ENCODE results near the gene RABGAP1.
A peak's percentile ranks its signal among the peaks of the same experiment; 100 is the strongest.

The RABGAP1 gene

DNA sequence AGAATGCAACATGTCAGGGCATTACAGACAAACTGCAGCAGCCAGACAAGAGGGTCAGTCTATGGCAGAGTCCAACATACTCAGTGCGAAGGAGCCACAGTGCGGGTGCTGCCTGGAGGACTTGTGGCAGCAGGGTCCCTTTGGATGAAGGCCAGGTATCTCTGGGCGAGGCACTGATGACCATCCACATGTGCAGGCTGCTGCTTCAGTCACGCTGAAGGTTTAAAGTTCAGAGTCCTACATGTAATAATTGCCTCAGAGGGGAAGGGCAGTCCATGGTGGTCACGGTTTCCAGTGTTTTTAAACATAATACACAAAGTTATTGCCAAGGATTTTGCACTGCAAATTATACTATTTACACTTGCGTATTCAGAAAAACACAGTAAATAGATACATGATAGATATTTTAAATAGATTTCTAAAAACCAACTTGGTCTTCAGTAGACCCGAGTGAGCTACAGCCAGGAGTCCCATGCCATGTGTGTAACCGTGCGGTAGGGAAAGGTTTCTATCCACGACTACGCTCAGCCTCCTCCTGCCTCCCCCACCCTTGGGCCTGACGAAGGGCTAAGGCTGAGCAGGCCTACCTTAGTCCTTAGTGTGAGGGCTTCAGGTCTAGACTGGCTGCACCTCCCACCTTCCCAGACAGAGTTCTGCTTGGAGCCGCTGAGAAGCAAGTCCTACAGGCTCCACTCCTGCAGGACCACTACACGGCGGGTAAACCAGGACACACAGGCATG is 168.9 kb downstream of the RABGAP1 start:
- DNase-seq (ENCODE audit: low read depth in 2 of 2), result no peak

DNA sequence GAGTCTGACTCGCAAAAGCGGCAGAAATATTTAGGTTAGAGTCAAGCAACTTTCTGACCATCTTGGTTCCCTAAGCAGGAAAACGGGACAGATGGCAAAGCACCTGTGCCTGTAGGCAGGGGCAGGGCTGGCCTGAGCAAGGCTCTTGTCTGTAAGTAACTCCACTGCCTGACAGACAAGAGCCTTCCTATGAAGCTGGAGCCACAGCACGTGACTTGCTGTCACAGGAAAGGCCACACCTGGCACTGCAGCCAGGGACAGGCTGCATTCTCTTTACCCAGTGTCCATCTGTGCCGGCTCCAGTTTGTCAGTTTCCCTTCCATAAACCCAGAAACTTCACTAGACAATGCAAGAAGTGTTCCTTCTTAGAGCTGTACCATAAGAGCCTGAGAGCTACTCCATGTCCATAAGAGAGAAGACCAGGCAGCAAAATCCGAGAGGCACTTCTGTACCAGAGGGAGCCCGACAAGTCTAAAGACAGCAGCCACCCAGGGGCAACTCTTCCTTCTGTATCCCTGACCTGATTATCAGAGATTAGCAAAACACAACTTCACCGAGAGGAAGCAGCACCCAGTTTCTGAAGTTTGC is 170.7 kb downstream of the RABGAP1 start:
- no peak for DNase-seq (ENCODE audit: low read depth in 2 of 2)

DNA sequence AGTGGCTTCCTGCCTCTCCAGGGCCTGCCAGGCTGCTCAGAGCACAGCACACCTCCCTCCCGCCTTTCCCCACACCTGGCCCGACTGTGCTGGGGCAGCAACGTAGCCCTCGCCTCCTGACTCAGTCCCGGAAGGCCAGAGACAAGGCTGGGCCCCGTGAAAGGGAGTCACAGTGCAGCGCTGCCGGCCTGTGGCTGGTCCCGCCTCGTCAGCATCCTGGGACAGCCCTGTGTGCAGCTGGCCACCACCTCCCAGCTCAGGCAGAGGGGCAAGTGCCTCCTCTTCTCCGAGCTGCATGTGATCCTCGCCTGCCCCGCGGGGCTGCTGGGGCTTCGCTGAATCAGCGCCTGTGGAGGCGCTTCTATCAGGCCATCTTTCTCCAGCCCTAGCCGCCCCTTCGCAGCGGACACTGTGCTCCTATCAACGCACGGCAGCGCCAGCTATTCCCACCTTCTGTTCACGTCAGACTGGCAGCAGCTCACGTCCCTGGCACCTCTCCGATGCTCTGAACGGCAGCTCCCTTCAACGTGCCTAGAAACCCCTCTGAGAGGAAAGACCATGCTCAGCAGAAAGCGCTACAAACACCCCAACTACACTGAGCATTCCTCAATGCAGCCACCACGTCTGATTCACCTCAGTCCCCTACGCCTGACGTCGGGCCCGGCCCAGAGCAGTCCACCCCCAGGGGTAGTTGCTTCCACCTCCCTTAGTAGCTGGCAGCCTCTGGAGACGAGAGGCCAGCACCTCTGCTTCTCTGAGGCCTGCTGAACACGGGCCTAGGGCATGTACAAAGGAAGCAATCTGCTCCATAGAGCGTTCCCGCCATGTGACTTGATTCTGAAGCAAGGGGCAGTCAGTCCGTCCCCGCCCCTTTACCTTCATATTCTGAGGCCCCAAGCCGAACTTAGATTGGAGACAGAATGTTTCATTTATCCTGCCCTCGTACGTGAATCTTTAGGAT is 171.5 kb downstream of the RABGAP1 start:
- DNase-seq (ENCODE audit: low read depth in 2 of 2), result no peak

DNA sequence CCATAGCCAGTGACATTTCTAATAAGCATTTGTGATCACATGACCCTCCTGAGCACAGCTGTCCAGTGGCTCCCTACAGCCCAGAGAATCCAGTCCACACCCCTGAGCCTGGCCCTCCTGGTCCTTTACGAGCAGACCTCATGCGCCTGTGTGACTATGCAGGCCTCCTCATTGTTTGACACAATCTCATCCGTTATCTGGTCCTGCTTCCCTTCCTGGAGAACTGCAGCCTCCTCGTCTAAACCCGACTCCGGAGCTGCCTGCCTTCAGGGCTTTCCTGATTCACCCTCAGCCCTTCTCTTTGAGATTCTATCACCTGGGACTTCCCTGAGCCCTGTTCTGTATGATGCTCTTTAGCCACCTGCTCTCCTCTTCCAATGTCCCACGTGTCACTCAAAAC is 172.4 kb downstream of the RABGAP1 start:
- no peak for DNase-seq (ENCODE audit: low read depth in 2 of 2)

DNA sequence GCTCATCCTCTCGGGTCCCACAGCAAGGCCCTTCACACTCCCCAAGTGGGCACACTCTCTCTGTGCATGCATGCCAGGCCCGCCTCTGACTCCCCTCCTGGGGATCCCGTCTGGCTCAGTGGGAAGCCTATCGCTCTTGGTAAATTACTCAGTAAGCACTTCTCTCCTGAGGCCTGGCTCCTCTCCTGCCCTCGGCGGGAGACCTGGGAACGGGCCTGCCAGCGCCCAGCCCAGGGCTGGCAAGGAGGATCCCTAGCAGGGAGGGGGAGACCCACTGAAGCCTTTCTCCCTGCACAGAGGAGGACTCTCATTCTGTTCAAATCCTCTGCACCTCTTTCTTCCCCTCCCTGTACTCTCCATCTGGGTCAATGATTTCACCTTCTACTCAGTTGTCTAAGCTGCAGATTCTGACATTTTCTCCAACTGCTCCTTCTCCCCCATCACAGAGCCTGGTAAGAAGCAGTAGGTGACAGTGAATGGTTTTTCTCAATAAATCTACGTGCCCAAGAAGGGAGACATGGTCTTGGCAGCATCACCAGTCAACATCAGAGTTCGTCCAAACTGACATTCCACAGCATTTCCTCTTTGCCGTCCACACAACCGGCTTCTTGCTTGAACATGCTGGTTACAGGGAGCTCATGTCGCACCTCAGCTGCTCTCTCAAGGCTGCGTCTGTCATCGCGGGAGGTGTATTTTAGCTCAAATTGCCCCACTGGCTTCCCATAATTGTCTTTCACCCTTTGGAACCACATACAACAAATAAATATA is 174.5 kb downstream of the RABGAP1 start:
- no peak for DNase-seq (ENCODE audit: low read depth in 2 of 2)

DNA sequence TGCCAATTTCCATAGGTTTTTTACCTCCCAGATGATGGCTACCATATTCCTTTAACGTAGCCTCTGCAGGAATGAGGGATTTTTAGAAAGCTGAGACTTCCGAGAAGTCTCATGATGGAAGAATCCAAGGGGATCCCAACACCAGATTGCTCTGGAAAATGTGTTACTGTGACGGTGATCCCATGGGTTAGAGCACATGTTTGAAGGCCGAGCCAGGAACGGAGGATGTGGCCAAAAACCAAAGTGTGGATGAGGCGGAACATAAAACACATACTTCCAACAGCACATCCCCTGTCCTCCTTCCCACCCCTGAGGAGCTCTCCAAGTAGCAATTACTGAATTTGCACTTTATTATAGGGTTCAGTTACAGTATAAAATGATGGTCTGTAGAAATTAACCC is 175.2 kb downstream of the RABGAP1 start:
- DNase-seq (ENCODE audit: low read depth in 2 of 2), result no peak

DNA sequence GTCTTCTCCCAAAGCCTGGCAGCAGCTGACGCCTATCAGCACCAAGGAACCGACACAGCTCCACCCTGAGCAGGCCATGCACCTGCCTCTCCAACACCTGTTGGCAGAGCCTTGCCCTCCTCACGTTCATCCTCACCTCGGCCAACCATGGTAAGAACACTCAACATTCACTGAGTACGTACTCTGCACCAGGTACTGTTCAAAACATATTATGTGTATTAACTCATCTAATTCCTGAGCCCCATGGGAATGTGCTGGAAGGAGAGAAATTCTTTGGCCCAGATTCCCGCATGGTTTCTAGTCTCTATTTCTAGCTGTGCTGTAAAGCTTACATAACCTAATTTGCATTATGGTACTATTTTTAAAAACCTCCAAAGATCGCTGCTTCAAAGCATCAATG is 178.7 kb downstream of the RABGAP1 start:
- peak; percentile 4 to 5 for DNase-seq (ENCODE audit: low read depth in 2 of 2)

DNA sequence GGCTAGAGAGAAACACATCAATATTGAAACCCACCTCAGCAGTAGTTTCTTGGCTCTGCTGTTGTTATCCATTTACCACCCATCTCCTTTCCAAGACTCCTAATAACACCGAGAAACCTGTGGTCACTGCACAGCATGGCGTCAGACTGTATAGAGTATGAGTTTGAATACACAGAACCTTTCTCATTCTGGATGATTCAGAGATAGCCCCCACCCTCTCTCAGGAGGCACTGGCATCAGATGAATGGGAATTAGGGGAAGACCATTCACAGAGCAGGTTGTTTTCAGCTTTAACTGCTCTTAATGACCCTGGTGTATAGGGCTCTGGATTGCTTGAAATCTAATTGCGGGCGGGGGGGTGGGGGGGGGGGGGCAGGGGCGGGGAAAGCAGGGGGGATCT is 179.3 kb downstream of the RABGAP1 start:
- no peak for DNase-seq (ENCODE audit: low read depth in 2 of 2)

DNA sequence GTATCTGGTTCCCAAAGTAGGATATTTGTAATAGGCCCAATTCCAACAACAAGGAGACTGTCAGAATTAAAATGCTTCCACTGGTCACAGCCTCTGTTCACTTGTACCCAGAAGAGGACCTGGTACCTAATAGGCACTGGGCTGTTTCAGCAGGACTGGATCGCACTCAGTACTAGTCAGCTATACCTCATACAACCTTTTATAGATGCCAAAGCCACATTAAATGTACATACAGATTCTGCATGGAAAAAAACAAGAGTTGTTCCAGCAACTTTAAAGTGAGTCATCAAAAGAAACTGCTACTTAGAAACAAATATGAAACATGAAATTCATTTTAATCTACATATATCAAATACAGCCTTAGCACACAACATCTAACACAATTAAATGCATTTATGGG is 180.1 kb downstream of the RABGAP1 start:
- no peak for DNase-seq (ENCODE audit: low read depth in 2 of 2)

DNA sequence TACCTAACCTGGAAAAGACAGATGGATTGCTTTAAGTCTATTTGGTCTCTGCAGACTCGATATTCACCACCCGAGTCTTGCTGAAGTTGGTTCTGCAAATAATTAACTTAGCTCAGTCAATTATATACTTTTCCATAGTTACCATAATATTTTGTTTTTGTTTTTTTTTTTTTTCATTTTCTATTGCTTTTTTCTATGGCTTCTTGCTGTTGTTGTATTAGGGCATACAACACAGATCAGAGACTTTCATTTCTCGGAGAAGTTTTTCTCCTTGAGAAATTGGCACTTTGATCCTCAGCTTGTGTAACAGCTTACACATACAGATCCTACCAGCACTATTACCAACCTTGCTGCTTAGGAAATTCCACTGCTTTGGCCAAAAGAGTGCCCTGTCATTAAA is 180.6 kb downstream of the RABGAP1 start:
- DNase-seq (ENCODE audit: low read depth in 2 of 2), result no peak

DNA sequence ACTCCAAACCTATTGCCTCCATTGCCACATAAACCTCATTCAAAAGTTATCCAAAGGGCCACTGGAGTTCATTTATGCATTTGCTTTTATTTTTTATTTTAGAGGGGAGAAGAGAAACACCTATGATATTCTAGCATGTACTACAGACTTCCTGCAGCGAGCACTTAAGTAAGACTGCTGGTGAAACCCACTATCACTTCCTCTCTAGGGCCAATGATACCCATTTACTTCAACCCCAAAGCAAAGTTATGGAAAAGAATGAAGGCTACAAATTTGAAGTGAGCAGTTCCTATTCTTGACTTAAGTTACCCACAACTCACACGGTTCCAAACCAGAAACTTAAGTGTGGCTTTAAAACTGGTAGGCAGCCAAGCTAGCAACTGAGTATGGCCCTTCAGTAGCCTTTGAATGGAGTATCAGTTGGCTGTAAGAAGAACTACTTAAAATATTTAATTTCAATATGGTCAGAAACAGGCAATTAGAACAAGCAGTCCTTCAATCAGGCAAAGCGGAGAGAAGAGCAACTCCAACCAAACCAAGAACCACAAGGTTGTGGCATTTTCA is 186.8 kb downstream of the RABGAP1 start:
- no peak for DNase-seq (ENCODE audit: low read depth in 2 of 2)

DNA sequence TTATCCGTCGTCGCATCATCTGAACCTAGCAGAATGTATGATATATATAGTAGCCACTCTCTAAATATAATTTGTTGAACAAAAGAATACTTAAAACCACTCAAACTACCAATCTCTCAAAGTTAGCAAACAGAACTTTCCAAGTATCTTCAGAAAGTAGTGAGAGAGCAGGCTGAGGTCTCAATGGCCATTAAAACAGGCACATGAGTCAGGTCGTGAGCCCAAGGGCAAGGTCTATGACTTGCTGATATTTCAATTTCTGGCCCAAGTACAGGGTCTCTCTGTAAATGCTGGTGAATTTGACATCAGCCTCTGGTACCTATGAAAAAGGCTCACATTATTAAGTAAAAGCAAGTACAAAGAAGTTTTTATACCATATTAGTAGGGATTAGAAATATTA is 187.8 kb downstream of the RABGAP1 start:
- DNase-seq (ENCODE audit: low read depth in 2 of 2), result no peak

DNA sequence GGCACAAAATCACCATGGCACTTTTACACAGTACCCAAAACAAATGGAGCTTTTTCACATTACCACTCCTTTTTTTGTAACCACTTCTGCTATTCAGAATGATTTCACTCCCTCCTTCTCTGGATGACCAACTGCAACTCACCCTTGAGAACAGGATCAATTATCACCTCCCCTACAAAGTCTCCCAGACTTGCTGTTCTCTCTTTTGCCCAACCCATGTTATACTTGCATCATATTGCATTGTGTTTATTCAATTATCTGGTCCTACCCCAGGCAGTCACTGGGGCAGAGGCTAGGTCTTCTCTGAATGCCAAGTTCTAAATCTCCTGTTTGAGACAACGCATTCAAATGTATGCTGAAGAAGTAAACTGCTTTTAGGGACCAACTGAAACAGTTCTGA is 188.6 kb downstream of the RABGAP1 start:
- no peak for DNase-seq (ENCODE audit: low read depth in 2 of 2)

DNA sequence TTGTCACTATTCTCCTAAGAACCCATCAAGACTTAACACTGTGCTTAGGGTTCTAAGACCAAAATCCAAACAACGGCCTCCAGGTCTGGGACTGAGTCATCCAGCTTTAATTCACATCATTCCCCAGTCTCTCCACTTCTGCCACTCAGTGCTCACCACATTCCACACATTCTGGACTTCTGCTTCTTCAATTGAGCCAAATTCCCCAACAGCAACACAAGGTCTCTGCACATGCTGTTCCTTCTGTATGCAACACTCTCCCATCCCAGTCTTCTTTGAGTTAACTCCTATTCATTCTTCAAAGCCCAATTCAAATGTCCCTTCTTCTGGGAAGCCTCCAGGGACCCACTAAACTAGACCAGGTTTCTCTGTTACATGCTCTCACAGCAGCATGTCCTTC is 190.4 kb downstream of the RABGAP1 start:
- peak; percentile 37 for DNase-seq (ENCODE audit: low read depth in 2 of 2)

DNA sequence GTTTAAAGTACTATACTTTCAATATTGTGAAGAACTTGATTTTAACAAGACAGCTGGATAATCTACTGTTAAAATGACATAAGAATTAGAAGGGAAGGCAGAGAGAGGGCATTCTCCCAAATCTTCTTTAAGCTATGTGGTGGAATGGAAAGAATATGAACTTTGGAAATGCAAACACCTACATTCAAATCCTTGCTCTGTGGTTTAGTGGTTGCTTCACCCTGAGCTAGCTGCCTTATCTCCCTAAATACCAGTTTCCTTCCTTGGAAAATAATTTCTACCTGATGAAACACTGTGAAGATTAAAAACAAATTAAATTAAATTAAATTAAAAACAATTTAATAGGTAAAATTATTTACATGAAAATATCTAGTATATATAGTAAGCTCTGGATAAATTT is 191.2 kb downstream of the RABGAP1 start:
- no peak for DNase-seq (ENCODE audit: low read depth in 2 of 2)

DNA sequence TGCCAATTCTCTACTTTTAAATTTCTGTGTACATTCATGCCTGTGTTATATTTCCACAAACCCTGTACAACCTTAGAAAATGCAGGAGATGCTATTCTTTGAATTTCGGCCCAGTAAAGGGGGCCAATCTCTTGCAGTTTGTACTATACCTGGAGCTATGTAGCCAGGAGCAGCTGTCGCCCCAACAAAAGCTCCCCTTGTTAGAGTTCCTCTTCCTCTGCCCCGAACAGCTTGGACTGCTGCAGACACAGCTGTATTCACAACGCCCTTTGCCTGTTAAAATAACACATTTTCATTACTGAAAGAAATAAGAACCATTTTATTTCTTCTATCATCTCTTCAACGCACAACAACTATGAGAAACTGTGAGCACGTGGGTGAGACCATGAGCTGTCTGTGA is 191.9 kb downstream of the RABGAP1 start:
- DNase-seq (ENCODE audit: low read depth in 2 of 2), result no peak

DNA sequence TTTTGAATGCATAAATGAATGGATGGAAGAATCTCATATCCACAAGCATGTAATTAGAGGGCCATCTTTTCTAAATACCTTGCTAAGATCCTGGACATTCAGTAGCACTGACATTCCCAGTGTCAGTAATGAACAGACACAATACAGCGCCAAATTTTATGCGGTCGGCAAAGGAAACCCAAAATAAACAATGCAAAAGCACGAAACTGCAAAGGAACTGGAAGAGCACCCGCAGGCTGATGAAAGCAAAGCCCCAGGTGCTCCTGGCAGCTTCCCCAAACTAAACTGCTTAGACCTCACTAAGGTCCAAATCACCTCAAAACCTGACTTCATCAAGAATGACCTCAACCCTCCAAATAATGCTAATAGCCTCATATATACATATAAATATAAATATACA is 194.6 kb downstream of the RABGAP1 start:
- DNase-seq (ENCODE audit: low read depth in 2 of 2), result no peak

DNA sequence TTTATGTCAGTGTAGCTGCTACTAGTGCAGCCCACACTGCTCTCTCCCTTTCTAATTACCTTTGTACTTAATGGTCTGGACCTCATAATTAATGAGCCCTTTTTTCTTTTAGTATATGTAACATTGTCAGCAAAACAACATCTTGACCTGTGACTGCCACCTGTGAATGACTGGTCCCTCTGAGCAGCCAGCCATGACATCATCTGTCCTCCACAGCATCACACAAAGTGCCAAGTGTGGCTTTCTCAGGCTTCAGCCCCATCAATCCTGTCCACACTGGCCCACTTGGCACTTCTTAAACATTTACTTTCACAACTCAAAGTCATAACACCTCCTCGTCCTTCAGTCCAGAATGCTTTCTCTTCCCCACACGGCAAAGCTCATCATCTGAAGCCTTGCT is 197.3 kb downstream of the RABGAP1 start:
- DNase-seq (ENCODE audit: low read depth in 2 of 2), result no peak

DNA sequence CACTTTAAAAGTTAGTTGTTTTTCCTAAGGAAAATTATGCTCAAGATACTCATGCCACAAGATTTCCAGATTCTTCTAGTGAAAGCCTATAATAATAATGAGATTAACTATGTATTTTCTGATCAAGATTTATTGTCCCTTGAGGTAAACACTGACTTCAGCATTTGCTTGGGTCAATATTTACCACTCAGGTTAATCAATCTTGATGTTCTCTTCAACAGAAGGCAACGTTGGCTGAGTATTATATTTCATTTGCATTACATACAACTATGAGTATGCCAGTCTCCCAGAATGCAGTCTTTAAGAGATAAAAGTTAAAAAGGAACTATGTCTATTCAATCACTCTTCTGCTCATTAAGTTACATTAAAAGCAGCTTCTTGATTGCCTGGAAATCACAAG is 208.2 kb downstream of the RABGAP1 start:
- DNase-seq (ENCODE audit: low read depth in 2 of 2), result no peak

DNA sequence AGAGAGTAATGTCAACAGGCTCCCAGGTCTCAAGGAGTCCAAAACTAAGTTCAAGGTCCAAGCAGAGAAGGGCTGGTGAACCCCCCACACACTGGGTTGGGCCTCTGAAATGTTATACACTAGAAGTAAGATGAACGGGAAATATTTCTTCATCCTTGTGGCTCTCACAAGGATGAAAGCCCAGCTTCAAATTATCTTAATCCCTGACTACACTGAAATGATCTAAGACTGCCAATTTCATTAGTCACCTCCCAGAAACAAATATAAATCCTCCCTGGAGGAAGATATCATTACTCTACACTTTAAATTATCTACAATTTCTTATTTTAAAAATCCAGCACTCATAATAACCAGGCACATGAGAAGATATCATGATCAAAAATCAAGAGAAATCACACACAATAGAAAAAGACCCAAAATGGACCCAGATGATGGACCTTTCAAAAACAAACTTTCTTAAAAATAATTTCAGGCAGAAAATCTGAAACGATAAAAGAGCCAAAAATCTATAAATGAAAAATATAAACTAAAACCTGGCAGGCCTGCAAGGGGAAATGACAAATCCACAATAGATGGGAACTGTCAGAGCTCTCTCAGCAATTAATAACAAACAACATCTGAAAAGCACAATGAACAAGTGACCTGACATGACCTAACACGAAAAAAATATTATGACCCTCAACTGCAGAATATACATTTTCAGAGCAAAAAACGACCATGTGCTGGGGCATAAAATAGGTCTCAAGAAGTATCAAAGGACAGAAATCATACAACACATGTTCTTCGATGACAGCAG is 210.1 kb downstream of the RABGAP1 start:
- DNase-seq (ENCODE audit: low read depth in 2 of 2), result no peak

Data from fibroblast of skin of left biceps (primary cell).